Epithelial cell of esophagus (primary cell): Measurements from ENCODE around the gene GABRB1.

ENCODE experiments used
- DNase-seq: peaks from one replicate; pipeline ENCODE4 v3.0.0; 2010; ENCODE audit warnings: low read depth
- H3K4me3 ChIP-seq: 2 replicates; pipeline ENCODE4 v1.5.1; 2011; ENCODE audit warnings: mild to moderate bottlenecking, low read length, control low read depth
- TF ChIP-seq, protein P1 (sequence below): IDR thresholded peaks from 2 replicates; pipeline ENCODE4 v1.5.1; 2011; ENCODE audit warnings: low read depth, mild to moderate bottlenecking, low read length, control low read depth, inconsistent platforms; ENCODE audit not compliant: insufficient read depth; ENCODE audit errors: missing control alignments

GABRB1 gene

DNA sequence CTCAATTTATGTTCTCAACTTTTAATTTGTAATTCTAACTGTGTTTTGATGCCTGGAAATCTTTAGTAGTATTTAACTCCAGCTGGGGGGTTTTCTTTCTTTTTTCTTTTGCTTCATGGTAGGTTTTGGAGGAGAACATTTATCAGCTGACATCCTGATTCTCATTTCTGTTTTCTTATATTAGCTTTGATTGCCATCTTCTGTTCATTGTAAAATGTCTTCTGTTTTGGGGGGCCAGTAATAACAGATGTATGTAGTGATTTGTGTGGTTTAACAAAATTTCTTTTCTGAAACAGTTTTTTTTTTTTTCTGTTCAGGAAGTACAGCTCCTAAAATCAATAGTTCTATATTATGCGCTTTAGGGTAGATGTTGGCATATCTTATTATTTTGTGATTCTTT lies 182.2 kb downstream of the GABRB1 start:
- no peak overlapping the region for H3K4me3 ChIP-seq
- TF ChIP-seq, protein P1, sequence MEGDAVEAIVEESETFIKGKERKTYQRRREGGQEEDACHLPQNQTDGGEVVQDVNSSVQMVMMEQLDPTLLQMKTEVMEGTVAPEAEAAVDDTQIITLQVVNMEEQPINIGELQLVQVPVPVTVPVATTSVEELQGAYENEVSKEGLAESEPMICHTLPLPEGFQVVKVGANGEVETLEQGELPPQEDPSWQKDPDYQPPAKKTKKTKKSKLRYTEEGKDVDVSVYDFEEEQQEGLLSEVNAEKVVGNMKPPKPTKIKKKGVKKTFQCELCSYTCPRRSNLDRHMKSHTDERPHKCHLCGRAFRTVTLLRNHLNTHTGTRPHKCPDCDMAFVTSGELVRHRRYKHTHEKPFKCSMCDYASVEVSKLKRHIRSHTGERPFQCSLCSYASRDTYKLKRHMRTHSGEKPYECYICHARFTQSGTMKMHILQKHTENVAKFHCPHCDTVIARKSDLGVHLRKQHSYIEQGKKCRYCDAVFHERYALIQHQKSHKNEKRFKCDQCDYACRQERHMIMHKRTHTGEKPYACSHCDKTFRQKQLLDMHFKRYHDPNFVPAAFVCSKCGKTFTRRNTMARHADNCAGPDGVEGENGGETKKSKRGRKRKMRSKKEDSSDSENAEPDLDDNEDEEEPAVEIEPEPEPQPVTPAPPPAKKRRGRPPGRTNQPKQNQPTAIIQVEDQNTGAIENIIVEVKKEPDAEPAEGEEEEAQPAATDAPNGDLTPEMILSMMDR, result no peak
- DNase-seq, result no peak

DNA sequence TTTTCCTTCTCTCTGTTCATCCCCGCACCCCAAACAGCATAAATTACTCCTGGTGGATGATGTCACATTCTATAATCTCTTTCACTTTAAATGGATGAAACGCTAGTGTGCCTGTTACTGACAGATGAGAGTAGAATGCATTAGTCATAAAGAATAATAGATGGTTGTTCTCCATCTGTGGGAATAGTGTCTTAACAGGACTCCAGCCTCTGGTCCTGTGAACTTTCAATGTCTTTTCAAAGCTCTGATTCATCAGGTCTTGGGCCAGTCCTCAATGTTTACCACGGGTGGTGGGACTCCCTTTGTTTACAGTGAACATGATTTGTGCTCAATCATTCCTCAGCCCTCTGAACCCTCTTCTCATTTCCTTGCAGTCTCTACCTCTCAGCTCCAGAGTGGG lies 182.6 kb downstream of the GABRB1 start:
- TF ChIP-seq, protein P1, result no peak

DNA sequence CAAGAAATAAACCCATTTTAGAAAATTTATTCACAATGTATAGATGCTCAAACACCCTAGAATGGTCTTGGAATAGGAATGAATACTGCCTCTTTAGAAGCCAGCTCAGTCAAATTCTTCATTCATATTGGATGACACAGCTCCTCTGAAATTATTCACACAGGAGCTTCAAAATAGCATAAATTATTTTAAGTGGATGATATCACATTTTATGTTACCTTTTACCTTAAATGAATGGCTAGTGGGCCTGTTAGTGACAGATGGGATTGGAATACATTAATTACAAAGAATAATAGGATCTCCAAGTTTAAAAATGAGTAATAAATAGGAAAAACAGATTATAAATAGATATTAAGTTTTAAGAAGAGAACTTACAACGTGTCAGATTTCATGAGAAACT lies 184.4 kb downstream of the GABRB1 start:
- DNase-seq, result no peak
- TF ChIP-seq, protein P1, result no peak
- H3K4me3 ChIP-seq, result no peak overlapping the region

More for the DNA sequence above, 182.6 kb downstream of the GABRB1 start:
- no peak overlapping the region for H3K4me3 ChIP-seq
- peak; percentile 79 for DNase-seq

DNA sequence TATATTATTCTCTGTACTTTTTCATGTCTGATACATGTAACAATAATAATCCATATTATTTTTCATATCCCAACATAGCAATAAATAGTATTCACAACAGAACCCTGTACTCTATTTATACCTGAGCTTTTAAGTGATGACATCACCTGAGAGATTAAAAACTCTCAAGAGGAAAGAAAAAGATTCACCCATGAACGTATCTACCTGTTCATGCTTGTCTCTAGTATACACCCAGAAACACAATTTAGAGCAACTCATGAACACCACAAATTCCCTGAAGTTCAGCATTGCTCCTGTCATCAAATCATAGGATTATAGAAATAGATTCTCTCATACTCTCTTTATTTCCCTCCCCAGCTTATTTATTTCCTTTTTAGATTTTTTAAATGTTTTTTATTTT lies 185.9 kb downstream of the GABRB1 start:
- TF ChIP-seq, protein P1, result no peak
- DNase-seq, result peak; percentile 51

DNA sequence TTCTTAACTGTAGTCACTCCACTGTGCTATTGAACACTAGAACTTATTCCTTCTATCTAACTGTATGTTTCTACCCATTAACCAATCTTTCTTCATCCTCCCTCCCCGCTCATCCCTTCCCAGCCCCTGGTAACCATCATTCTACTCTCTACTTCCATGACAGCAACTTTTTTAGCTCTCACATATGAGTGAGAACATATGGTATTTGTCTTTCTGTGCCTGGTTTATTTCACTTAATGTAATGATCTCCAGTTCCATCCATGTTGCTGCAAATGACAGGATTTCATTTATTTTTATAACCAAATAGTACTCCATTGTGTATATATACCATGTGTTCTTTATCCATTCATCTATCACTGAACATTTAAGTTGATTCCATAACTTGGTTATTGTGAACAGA lies 186.5 kb downstream of the GABRB1 start:
- no peak for DNase-seq
- no peak overlapping the region for H3K4me3 ChIP-seq
- TF ChIP-seq, protein P1, result no peak

More for the DNA sequence above, 185.9 kb downstream of the GABRB1 start:
- no peak overlapping the region for H3K4me3 ChIP-seq

DNA sequence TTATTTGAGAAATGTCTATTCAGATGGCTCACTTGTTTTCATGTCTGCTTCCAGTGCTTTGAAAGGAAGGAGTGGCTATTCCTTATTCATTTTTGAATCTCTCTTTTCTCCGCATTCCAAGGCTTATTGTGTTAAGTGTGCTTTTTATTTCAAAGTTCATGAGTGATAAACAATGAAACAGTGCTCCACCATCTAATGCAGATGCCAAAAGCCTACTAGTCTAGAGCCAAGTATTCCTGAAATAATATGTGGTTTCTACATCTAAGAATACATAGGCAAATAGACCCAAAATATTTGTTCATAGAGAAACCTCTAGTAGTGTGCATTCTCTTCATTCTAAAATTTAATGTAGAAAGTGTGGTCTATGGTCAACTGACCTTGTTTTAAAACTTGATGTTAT lies 187.3 kb downstream of the GABRB1 start:
- H3K4me3 ChIP-seq, result no peak overlapping the region
- TF ChIP-seq, protein P1, result no peak
- no peak for DNase-seq

DNA sequence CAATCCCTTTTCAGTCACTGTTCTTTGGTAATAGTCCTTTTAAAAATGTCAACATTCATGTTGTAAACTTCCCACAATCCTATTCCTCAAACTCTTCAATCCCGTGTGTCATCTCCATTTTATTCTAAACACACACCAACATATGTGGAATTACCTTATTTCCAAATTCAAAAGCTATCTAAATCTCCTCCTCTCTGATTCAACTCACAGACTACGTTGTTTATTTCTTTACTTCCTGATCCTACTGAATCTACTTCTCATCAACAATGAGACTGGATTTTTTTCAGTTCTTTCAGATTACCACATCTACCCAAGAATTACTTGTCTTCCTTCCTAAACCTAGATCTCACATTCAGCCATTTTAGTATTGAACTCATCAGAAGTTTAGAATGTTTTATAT lies 188.2 kb downstream of the GABRB1 start:
- TF ChIP-seq, protein P1, result no peak
- no peak for DNase-seq
- H3K4me3 ChIP-seq, result no peak overlapping the region
